Measurements from ENCODE around the gene PPP2R2C. TPM values are rescaled to one million over a fixed set of nuclear protein-coding genes. Genes with fewer than 3 reads are reported as not detected.

PPP2R2C gene
- polyA plus RNA-seq, 4 donors, result 0.16 to 2.3 (median 0.81) TPM; not detected in 1

GRCh38 chr4:6458528-6458927 is 13.9 kb downstream of the PPP2R2C start:
- Histone ChIP-seq H3K9me3 (ENCODE audit: control insufficient read depth in 2 of 2, insufficient read depth in 1 of 2, low read depth in 1 of 2, low read length in 1 of 2) (peaks cover 0 to 2% of the 10 kb centered on the region in 2 donors), H3K27me3 (ENCODE audit: control insufficient read depth in 3 of 3, insufficient read depth in 3 of 3, low read length in 3 of 3) (peaks cover 0 to 5% (median 0%) of the 10 kb centered on the region in 3 donors), H3K4me3 (ENCODE audit: low read depth in 1 of 3, low read length in 3 of 3) (no peak overlapping the region), H3K4me1 (ENCODE audit: control insufficient read depth in 3 of 3, insufficient read depth in 2 of 3, low read depth in 1 of 3, low read length in 2 of 3) (no peaks in the 10 kb centered on the region), H3K36me3 (ENCODE audit: control insufficient read depth in 3 of 3, insufficient read depth in 2 of 3, low read depth in 1 of 3, low read length in 3 of 3) (no peaks in the 10 kb centered on the region), H3K27ac (ENCODE audit: low read depth in 1 of 3, low read length in 2 of 3) (no peak overlapping the region)
- 65 to 85% (median 70%) methylated on average over 2 of the region's 2 CpGs for WGBS, 3 donors
- FAIRE-seq, result no peak
- no peak for DNase-seq

- no peak for FAIRE-seq
- no peak overlapping the region for H3K4me3 ChIP-seq (ENCODE audit: low read depth in 1 of 3, low read length in 3 of 3)
- H3K27me3 ChIP-seq (ENCODE audit: control insufficient read depth in 3 of 3, insufficient read depth in 3 of 3, low read length in 3 of 3), result peaks cover 0 to 2% (median 0%) of the 10 kb centered on the region in 3 donors
Observed at GRCh38 chr4:6456450-6456849, 16.0 kb downstream of the PPP2R2C start.

DNA sequence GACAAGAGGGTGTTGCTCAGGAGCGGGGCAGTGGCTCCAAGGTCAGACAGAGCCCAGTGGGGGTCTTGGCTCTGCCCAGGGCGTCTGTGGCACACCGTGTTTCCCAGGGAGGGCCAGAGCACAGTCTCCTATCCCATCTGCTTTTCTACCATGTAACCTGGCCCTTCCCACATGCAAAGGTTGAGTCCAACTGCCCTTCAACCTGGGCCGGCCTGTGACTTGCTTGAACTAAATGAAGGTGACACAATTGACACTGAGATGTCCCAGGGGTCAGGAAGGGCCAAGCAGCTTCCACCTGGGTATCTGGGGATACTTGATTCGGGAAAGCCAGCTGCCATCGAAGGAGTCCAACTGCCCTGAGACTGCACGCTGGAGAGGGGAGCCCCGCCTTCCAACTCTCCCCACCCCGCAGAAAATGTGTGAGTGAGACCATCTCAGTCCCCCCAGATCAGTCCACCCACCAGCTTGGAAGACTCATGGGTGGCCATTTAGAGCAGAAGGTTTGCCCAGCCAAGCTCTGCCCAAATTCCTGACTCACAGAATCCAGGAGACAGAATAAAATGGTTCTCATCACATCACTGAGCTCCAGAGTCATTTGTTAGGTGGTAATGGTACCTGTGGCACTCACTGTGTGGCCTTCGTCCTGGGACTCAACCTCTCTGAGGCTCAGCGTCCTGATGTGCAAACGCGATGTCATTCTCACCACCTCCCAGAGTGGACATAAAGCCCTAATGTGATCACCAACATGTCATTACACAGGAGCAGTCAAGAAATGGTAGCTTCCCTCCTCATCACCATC is 18.1 kb downstream of the PPP2R2C start:
- 62 to 71% (median 68%) methylated on average over 13 of the region's 13 CpGs for WGBS, 3 donors
- peaks cover 0 to 2% of the 10 kb centered on the region in 2 donors for H3K9me3 ChIP-seq (ENCODE audit: control insufficient read depth in 2 of 2, insufficient read depth in 1 of 2, low read depth in 1 of 2, low read length in 1 of 2)
- H3K27ac ChIP-seq (ENCODE audit: low read depth in 1 of 3, low read length in 2 of 3), result no peak overlapping the region
- FAIRE-seq (no peak), DNase-seq (no peak)
- H3K4me1 ChIP-seq (ENCODE audit: control insufficient read depth in 3 of 3, insufficient read depth in 2 of 3, low read depth in 1 of 3, low read length in 2 of 3), result no peaks in the 10 kb centered on the region
- peaks cover 0 to 2% (median 0%) of the 10 kb centered on the region in 3 donors for H3K27me3 ChIP-seq (ENCODE audit: control insufficient read depth in 3 of 3, insufficient read depth in 3 of 3, low read length in 3 of 3)
- H3K36me3 ChIP-seq (ENCODE audit: control insufficient read depth in 3 of 3, insufficient read depth in 2 of 3, low read depth in 1 of 3, low read length in 3 of 3), result no peaks in the 10 kb centered on the region
- no peak overlapping the region for H3K4me3 ChIP-seq (ENCODE audit: low read depth in 1 of 3, low read length in 3 of 3)

More at GRCh38 chr4:6456450-6456849, 16.0 kb downstream of the PPP2R2C start:
- Histone ChIP-seq H3K27ac (ENCODE audit: low read depth in 1 of 3, low read length in 2 of 3) (no peak overlapping the region), H3K4me1 (ENCODE audit: control insufficient read depth in 3 of 3, insufficient read depth in 2 of 3, low read depth in 1 of 3, low read length in 2 of 3) (no peaks in the 10 kb centered on the region), H3K9me3 (ENCODE audit: control insufficient read depth in 2 of 2, insufficient read depth in 1 of 2, low read depth in 1 of 2, low read length in 1 of 2) (peaks cover 0 to 2% of the 10 kb centered on the region in 2 donors), H3K36me3 (ENCODE audit: control insufficient read depth in 3 of 3, insufficient read depth in 2 of 3, low read depth in 1 of 3, low read length in 3 of 3) (no peaks in the 10 kb centered on the region)
- DNase-seq, result no peak
- 60 to 63% (median 62%) methylated on average over 11 of the region's 11 CpGs for WGBS, 3 donors

- no peak for FAIRE-seq
- Histone ChIP-seq H3K27ac (ENCODE audit: low read depth in 1 of 3, low read length in 2 of 3) (no peak overlapping the region), H3K9me3 (ENCODE audit: control insufficient read depth in 2 of 2, insufficient read depth in 1 of 2, low read depth in 1 of 2, low read length in 1 of 2) (peaks cover 0 to 2% of the 10 kb centered on the region in 2 donors), H3K4me3 (ENCODE audit: low read depth in 1 of 3, low read length in 3 of 3) (no peak overlapping the region), H3K4me1 (ENCODE audit: control insufficient read depth in 3 of 3, insufficient read depth in 2 of 3, low read depth in 1 of 3, low read length in 2 of 3) (no peaks in the 10 kb centered on the region), H3K36me3 (ENCODE audit: control insufficient read depth in 3 of 3, insufficient read depth in 2 of 3, low read depth in 1 of 3, low read length in 3 of 3) (no peaks in the 10 kb centered on the region), H3K27me3 (ENCODE audit: control insufficient read depth in 3 of 3, insufficient read depth in 3 of 3, low read length in 3 of 3) (peaks cover 0 to 2% (median 0%) of the 10 kb centered on the region in 3 donors)
- DNase-seq, result no peak
- 55 to 71% (median 68%) methylated on average over 8 of the region's 8 CpGs for WGBS, 3 donors
Observed at GRCh38 chr4:6453688-6453990, 18.8 kb downstream of the PPP2R2C start.

GRCh38 chr4:6452897-6453687 is 19.3 kb downstream of the PPP2R2C start:
- H3K27ac ChIP-seq (ENCODE audit: low read depth in 1 of 3, low read length in 2 of 3), result no peak overlapping the region
- no peak for DNase-seq
- no peak overlapping the region for H3K4me3 ChIP-seq (ENCODE audit: low read depth in 1 of 3, low read length in 3 of 3)
- no peaks in the 10 kb centered on the region for H3K36me3 ChIP-seq (ENCODE audit: control insufficient read depth in 3 of 3, insufficient read depth in 2 of 3, low read depth in 1 of 3, low read length in 3 of 3)
- WGBS, 3 donors, result 71 to 75% (median 74%) methylated on average over 19 to 20 of the region's 20 CpGs
- H3K27me3 ChIP-seq (ENCODE audit: control insufficient read depth in 3 of 3, insufficient read depth in 3 of 3, low read length in 3 of 3), result peaks cover 0 to 2% (median 0%) of the 10 kb centered on the region in 3 donors
- no peaks in the 10 kb centered on the region for H3K9me3 ChIP-seq (ENCODE audit: control insufficient read depth in 2 of 2, insufficient read depth in 1 of 2, low read depth in 1 of 2, low read length in 1 of 2)
- no peak for FAIRE-seq
- no peaks in the 10 kb centered on the region for H3K4me1 ChIP-seq (ENCODE audit: control insufficient read depth in 3 of 3, insufficient read depth in 2 of 3, low read depth in 1 of 3, low read length in 2 of 3)

GRCh38 chr4:6452116-6452896 is 20.1 kb downstream of the PPP2R2C start:
- H3K36me3 ChIP-seq (ENCODE audit: control insufficient read depth in 3 of 3, insufficient read depth in 2 of 3, low read depth in 1 of 3, low read length in 3 of 3), result no peaks in the 10 kb centered on the region
- DNase-seq (no peak), FAIRE-seq (no peak)
- H3K27me3 ChIP-seq (ENCODE audit: control insufficient read depth in 3 of 3, insufficient read depth in 3 of 3, low read length in 3 of 3), result peaks cover 0 to 2% (median 0%) of the 10 kb centered on the region in 3 donors
- H3K4me3 ChIP-seq (ENCODE audit: low read depth in 1 of 3, low read length in 3 of 3), result no peak overlapping the region
- WGBS, 3 donors, result 74 to 79% (median 78%) methylated on average over 11 of the region's 11 CpGs
- no peaks in the 10 kb centered on the region for H3K4me1 ChIP-seq (ENCODE audit: control insufficient read depth in 3 of 3, insufficient read depth in 2 of 3, low read depth in 1 of 3, low read length in 2 of 3)
- H3K9me3 ChIP-seq (ENCODE audit: control insufficient read depth in 2 of 2, insufficient read depth in 1 of 2, low read depth in 1 of 2, low read length in 1 of 2), result no peaks in the 10 kb centered on the region
- no peak overlapping the region for H3K27ac ChIP-seq (ENCODE audit: low read depth in 1 of 3, low read length in 2 of 3)

GRCh38 chr4:6451309-6451708 is 21.1 kb downstream of the PPP2R2C start:
- H3K9me3 ChIP-seq (ENCODE audit: control insufficient read depth in 2 of 2, insufficient read depth in 1 of 2, low read depth in 1 of 2, low read length in 1 of 2), result no peaks in the 10 kb centered on the region
- H3K4me3 ChIP-seq (ENCODE audit: low read depth in 1 of 3, low read length in 3 of 3), result no peak overlapping the region
- H3K27ac ChIP-seq (ENCODE audit: low read depth in 1 of 3, low read length in 2 of 3), result no peak overlapping the region
- peaks cover 0 to 2% (median 0%) of the 10 kb centered on the region in 3 donors for H3K27me3 ChIP-seq (ENCODE audit: control insufficient read depth in 3 of 3, insufficient read depth in 3 of 3, low read length in 3 of 3)
- FAIRE-seq (no peak), DNase-seq (no peak)
- H3K4me1 ChIP-seq (ENCODE audit: control insufficient read depth in 3 of 3, insufficient read depth in 2 of 3, low read depth in 1 of 3, low read length in 2 of 3), result no peaks in the 10 kb centered on the region
- H3K36me3 ChIP-seq (ENCODE audit: control insufficient read depth in 3 of 3, insufficient read depth in 2 of 3, low read depth in 1 of 3, low read length in 3 of 3), result no peaks in the 10 kb centered on the region
- 66 to 80% (median 68%) methylated on average over 6 of the region's 6 CpGs for WGBS, 3 donors

DNA sequence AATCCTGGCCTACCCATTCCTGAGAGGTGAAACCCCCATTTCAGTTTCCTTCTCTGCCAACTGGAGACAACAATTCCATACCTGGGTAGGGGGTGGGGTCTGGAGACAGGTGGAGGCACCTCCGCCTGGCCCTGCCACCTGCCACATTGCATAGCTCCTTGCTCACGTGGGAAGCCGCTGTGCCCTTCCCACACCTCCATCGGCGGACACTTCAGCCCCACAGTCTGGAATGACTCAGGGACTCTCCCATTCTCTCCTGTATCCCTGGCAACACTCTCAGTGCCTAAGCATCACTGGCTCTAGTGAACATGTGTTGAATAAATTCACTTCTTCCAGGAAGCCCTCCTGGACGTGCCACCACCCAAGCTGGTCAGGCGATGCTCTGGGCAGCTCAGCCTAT is 21.7 kb downstream of the PPP2R2C start:
- 56 to 87% (median 68%) methylated on average over 7 of the region's 7 CpGs for WGBS, 3 donors
- H3K9me3 ChIP-seq (ENCODE audit: control insufficient read depth in 2 of 2, insufficient read depth in 1 of 2, low read depth in 1 of 2, low read length in 1 of 2), result no peaks in the 10 kb centered on the region
- peaks cover 0 to 2% (median 0%) of the 10 kb centered on the region in 3 donors for H3K27me3 ChIP-seq (ENCODE audit: control insufficient read depth in 3 of 3, insufficient read depth in 3 of 3, low read length in 3 of 3)
- DNase-seq (no peak), FAIRE-seq (no peak)
- no peak overlapping the region for H3K4me3 ChIP-seq (ENCODE audit: low read depth in 1 of 3, low read length in 3 of 3)
- H3K36me3 ChIP-seq (ENCODE audit: control insufficient read depth in 3 of 3, insufficient read depth in 2 of 3, low read depth in 1 of 3, low read length in 3 of 3), result no peaks in the 10 kb centered on the region
- H3K4me1 ChIP-seq (ENCODE audit: control insufficient read depth in 3 of 3, insufficient read depth in 2 of 3, low read depth in 1 of 3, low read length in 2 of 3), result no peaks in the 10 kb centered on the region
- H3K27ac ChIP-seq (ENCODE audit: low read depth in 1 of 3, low read length in 2 of 3), result no peak overlapping the region
